HepG2 (cell line): ENCODE results near the gene AARSD1. TPM values are rescaled to one million over a fixed set of nuclear protein-coding genes. Genes with fewer than 3 reads are reported as not detected.
A peak's percentile ranks its signal among the peaks of the same experiment; 100 is the strongest.

Experiments
- GABPA ChIP-seq, 2 experiments: IDR thresholded peaks; 2 replicates each; pipeline ENCODE4 v1.6.1; 2011 to 2016; ENCODE audit warnings: low read depth in 2 of 2, low read length in 1 of 2, missing biosample characterization in 1 of 2, missing genetic modification characterization in 1 of 2
- GATAD2A ChIP-seq: IDR thresholded peaks from 2 replicates; pipeline ENCODE4 v1.6.1; 2016
- HOXA9 ChIP-seq: sonication (generic); formaldehyde crosslinking; IDR thresholded peaks from 2 replicates; pipeline ENCODE4 v1.8.1; 2022; ENCODE audit warnings: missing genetic modification reagents, mild to moderate bottlenecking, moderate library complexity, borderline replicate concordance
- IRF2 ChIP-seq: IDR thresholded peaks from 2 replicates; pipeline ENCODE4 v1.6.1; 2018; ENCODE audit warnings: missing genetic modification reagents, missing compliant biosample characterization
- LCORL ChIP-seq, 2 experiments: fragments of 450-650 bp in 1 of 2; sonication (generic) in 1 of 2; formaldehyde crosslinking in 1 of 2; IDR thresholded peaks; 2 replicates each; pipeline versions ENCODE4 v1.5.0 to v1.6.1; 2017 to 2020; ENCODE audit warnings: antibody characterized with exemption in 1 of 2, missing genetic modification reagents in 1 of 2
- MAFF ChIP-seq: IDR thresholded peaks from 2 replicates; pipeline ENCODE4 v1.6.1; 2011; ENCODE audit warnings: low read depth, low read length, improper control_type of control experiment
- MIER2 ChIP-seq: IDR thresholded peaks from 2 replicates; pipeline ENCODE4 v1.6.1; 2016; ENCODE audit warnings: missing biosample characterization, missing genetic modification reagents
- MIXL1 ChIP-seq: IDR thresholded peaks from 2 replicates; pipeline ENCODE4 v1.6.1; 2016
- NCOR1 ChIP-seq: fragments of 200-600 bp; sonication (generic); IDR thresholded peaks from 2 replicates; pipeline ENCODE4 v1.7.0; 2017; ENCODE audit warnings: antibody characterized with exemption, low read length, borderline replicate concordance
- RCOR2 ChIP-seq: IDR thresholded peaks from 2 replicates; pipeline ENCODE4 v1.6.1; 2016; ENCODE audit warnings: missing biosample characterization, missing genetic modification reagents
- SOX13 ChIP-seq, 3 experiments: fragments of 450-650 bp in 1 of 3; sonication (generic) in 1 of 3; formaldehyde crosslinking in 1 of 3; IDR thresholded peaks in 2 of 3; conservative IDR thresholded peaks in 1 of 3; 2 replicates each; pipeline versions ENCODE4 v1.5.0 to v1.6.1; 2016 to 2020; ENCODE audit warnings: antibody characterized with exemption in 1 of 3, mild to moderate bottlenecking in 1 of 3, missing compliant biosample characterization in 1 of 3, missing genetic modification reagents in 1 of 3, moderate library complexity in 1 of 3
- ZNF101 ChIP-seq: sonication (generic); formaldehyde crosslinking; IDR thresholded peaks from 2 replicates; pipeline ENCODE4 v1.4.0; 2020; ENCODE audit warnings: mild to moderate bottlenecking, low read depth, missing genetic modification reagents, borderline replicate concordance
- ZNF224 ChIP-seq: sonication (generic); formaldehyde crosslinking; IDR thresholded peaks from 2 replicates; pipeline ENCODE4 v1.5.0; 2020; ENCODE audit warnings: mild to moderate bottlenecking, missing genetic modification reagents
- ZNF264 ChIP-seq: sonication (generic); formaldehyde crosslinking; IDR thresholded peaks from 2 replicates; pipeline ENCODE4 v1.4.0; 2020; ENCODE audit warnings: missing genetic modification reagents
- ZNF274 ChIP-seq: sonication (generic); formaldehyde crosslinking; IDR thresholded peaks from 2 replicates; pipeline ENCODE4 v1.5.1; 2020; ENCODE audit warnings: mild to moderate bottlenecking, missing genetic modification reagents
- ZNF543 ChIP-seq: sonication (generic); formaldehyde crosslinking; IDR thresholded peaks from 2 replicates; pipeline ENCODE4 v1.4.0; 2020; ENCODE audit warnings: mild to moderate bottlenecking, missing genetic modification reagents
- ZNF703 ChIP-seq: sonication (generic); formaldehyde crosslinking; IDR thresholded peaks from 2 replicates; pipeline ENCODE4 v1.5.1; 2020; ENCODE audit warnings: missing genetic modification reagents, mild to moderate bottlenecking, moderate library complexity, borderline replicate concordance
- polyA plus RNA-seq, 8 experiments: library from polyadenylated mRNA; depleted of rRNA in 3 of 8; stranded (reverse) in 7 of 8; unstranded in 1 of 8; fragments of >200 nt; fragmentation: Illumina TruSeq in 4 of 8; extraction: Trizol in 4 of 8; gene quantifications; 2 replicates each; pipeline versions ENCODE4 v1.2.1 to v1.2.3, GENCODE V29; 2011 to 2016; ENCODE audit warnings: low read depth in 4 of 8, missing spikeins in 1 of 8, mixed read lengths in 1 of 8; ENCODE audit not compliant: insufficient read depth in 1 of 8
- total RNA-seq, 5 experiments: library from RNA; depleted of rRNA; stranded (reverse); fragments of >200 nt; fragmentation: Illumina TruSeq; extraction: Trizol; gene quantifications; 2 replicates each; pipeline ENCODE4 v1.2.3, GENCODE V29; 2016; ENCODE audit warnings: low read depth in 1 of 5
- TF ChIP-seq, protein P1 (sequence below): sonication (generic); formaldehyde crosslinking; IDR thresholded peaks from 2 replicates; pipeline ENCODE4 v1.4.0; 2020; ENCODE audit warnings: missing genetic modification reagents, borderline replicate concordance
- TF ChIP-seq, protein P2 (sequence below): sonication (generic); formaldehyde crosslinking; IDR thresholded peaks from 2 replicates; pipeline ENCODE4 v1.5.0; 2020; ENCODE audit warnings: missing genetic modification reagents
- TF ChIP-seq, protein P3 (sequence below): sonication (generic); formaldehyde crosslinking; IDR thresholded peaks from 2 replicates; pipeline ENCODE4 v1.5.0; 2020; ENCODE audit warnings: mild to moderate bottlenecking, missing genetic modification reagents
- TF ChIP-seq, protein P4 (sequence below): sonication (generic); formaldehyde crosslinking; IDR thresholded peaks from 2 replicates; pipeline ENCODE4 v1.8.1; 2023; ENCODE audit warnings: missing genetic modification reagents, mild to moderate bottlenecking, borderline replicate concordance
- TF ChIP-seq, protein P5 (sequence below): sonication (generic); formaldehyde crosslinking; IDR thresholded peaks from 2 replicates; pipeline ENCODE4 v1.5.1; 2020; ENCODE audit warnings: missing genetic modification reagents, mild to moderate bottlenecking, borderline replicate concordance

The AARSD1 gene
- total and polyA plus RNA-seq, 2 of the 13 experiments (the other 11 are each of a cell fraction or from before 2014, with no cell fraction given) = 24.7 to 29.3 TPM

- TF ChIP-seq, protein P1, sequence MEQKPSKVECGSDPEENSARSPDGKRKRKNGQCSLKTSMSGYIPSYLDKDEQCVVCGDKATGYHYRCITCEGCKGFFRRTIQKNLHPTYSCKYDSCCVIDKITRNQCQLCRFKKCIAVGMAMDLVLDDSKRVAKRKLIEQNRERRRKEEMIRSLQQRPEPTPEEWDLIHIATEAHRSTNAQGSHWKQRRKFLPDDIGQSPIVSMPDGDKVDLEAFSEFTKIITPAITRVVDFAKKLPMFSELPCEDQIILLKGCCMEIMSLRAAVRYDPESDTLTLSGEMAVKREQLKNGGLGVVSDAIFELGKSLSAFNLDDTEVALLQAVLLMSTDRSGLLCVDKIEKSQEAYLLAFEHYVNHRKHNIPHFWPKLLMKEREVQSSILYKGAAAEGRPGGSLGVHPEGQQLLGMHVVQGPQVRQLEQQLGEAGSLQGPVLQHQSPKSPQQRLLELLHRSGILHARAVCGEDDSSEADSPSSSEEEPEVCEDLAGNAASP (CRISPR knock-in tag) = peak; percentile 68; the same call in 1 of the 2 replicates
- TF ChIP-seq, protein P2, sequence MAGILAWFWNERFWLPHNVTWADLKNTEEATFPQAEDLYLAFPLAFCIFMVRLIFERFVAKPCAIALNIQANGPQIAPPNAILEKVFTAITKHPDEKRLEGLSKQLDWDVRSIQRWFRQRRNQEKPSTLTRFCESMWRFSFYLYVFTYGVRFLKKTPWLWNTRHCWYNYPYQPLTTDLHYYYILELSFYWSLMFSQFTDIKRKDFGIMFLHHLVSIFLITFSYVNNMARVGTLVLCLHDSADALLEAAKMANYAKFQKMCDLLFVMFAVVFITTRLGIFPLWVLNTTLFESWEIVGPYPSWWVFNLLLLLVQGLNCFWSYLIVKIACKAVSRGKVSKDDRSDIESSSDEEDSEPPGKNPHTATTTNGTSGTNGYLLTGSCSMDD (CRISPR knock-in tag) = no peak
- TF ChIP-seq IRF2 (CRISPR knock-in tag) = peak; percentile 64
- peak; percentile 88 for TF ChIP-seq MAFF
- TF ChIP-seq, protein P3, sequence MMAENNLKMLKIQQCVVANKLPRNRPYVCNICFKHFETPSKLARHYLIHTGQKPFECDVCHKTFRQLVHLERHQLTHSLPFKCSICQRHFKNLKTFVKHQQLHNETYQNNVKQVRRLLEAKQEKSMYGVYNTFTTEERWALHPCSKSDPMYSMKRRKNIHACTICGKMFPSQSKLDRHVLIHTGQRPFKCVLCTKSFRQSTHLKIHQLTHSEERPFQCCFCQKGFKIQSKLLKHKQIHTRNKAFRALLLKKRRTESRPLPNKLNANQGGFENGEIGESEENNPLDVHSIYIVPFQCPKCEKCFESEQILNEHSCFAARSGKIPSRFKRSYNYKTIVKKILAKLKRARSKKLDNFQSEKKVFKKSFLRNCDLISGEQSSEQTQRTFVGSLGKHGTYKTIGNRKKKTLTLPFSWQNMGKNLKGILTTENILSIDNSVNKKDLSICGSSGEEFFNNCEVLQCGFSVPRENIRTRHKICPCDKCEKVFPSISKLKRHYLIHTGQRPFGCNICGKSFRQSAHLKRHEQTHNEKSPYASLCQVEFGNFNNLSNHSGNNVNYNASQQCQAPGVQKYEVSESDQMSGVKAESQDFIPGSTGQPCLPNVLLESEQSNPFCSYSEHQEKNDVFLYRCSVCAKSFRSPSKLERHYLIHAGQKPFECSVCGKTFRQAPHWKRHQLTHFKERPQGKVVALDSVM (CRISPR knock-in tag) = peak; percentile 97
- TF ChIP-seq GATAD2A (CRISPR knock-in tag) = peak; percentile 91
- TF ChIP-seq ZNF224 (CRISPR knock-in tag) = 0 out of 2 replicates have a peak, but pooled peaks have one; percentile 36
- peak; percentile 82 for TF ChIP-seq MIXL1 (CRISPR knock-in tag)
- peak; percentile 57 for TF ChIP-seq RCOR2 (CRISPR knock-in tag)
- TF ChIP-seq MIER2 = peak; percentile 24; the same call in 1 of the 2 replicates
- TF ChIP-seq NCOR1 = peak; percentile 75; the same call in 1 of the 2 replicates
- peak; percentile 77; the same call in 1 of the 2 replicates for TF ChIP-seq ZNF274 (CRISPR knock-in tag)
- peak; percentile 99 for TF ChIP-seq ZNF264 (CRISPR knock-in tag)
- TF ChIP-seq SOX13 (IDR thresholded peaks at IDR 0.05) = 0 out of 2 replicates have a peak, but pooled peaks have one; percentile 38
- TF ChIP-seq SOX13 (CRISPR knock-in tag; conservative IDR thresholded peaks at IDR 0.05 in 1 of 2, IDR thresholded peaks at IDR 0.05 in 1 of 2) = peak in 1 of 2 experiments; percentile 78; a peak in 2 of 4 replicates
- TF ChIP-seq GABPA (IDR thresholded peaks at IDR 0.05; ENCODE audit: low read depth, low read length) = no peak
- TF ChIP-seq GABPA (CRISPR knock-in tag; IDR thresholded peaks at IDR 0.05; ENCODE audit: low read depth) = no peak
- TF ChIP-seq ZNF101 (CRISPR knock-in tag) = no peak
- 0 out of 2 replicates have a peak, but pooled peaks have one; percentile 47 for TF ChIP-seq ZNF543 (CRISPR knock-in tag)
- 0 out of 2 replicates have a peak, but pooled peaks have one; percentile 61 for TF ChIP-seq ZNF703 (CRISPR knock-in tag)
- TF ChIP-seq, protein P4, sequence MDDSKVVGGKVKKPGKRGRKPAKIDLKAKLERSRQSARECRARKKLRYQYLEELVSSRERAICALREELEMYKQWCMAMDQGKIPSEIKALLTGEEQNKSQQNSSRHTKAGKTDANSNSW (CRISPR knock-in tag) = no peak
- TF ChIP-seq LCORL (IDR thresholded peaks at IDR 0.05) = no peak
- TF ChIP-seq LCORL (CRISPR knock-in tag; IDR thresholded peaks at IDR 0.05) = no peak; the same call in 1 of the 2 replicates
- TF ChIP-seq, protein P5, sequence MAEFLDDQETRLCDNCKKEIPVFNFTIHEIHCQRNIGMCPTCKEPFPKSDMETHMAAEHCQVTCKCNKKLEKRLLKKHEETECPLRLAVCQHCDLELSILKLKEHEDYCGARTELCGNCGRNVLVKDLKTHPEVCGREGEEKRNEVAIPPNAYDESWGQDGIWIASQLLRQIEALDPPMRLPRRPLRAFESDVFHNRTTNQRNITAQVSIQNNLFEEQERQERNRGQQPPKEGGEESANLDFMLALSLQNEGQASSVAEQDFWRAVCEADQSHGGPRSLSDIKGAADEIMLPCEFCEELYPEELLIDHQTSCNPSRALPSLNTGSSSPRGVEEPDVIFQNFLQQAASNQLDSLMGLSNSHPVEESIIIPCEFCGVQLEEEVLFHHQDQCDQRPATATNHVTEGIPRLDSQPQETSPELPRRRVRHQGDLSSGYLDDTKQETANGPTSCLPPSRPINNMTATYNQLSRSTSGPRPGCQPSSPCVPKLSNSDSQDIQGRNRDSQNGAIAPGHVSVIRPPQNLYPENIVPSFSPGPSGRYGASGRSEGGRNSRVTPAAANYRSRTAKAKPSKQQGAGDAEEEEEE (CRISPR knock-in tag) = 0 out of 2 replicates have a peak, but pooled peaks have one; percentile 68
- no peak for TF ChIP-seq HOXA9
Measured at GRCh38 chr17:42920106-42920900, 44.0 kb downstream of the AARSD1 start (continued).
